ENCODE results near the gene SRRM2. TPM values are rescaled to one million over a fixed set of nuclear protein-coding genes. Genes with fewer than 3 reads are reported as not detected.

Gene SRRM2
- total RNA-seq, 1 experiment from 2014 or later = 746 TPM

- CTCF ChIA-PET = no interaction called here
- 0 out of 2 replicates have a peak, but pooled peaks cover 4% of the 10 kb centered on the region for H3K79me2 ChIP-seq (ENCODE audit: low read depth)
These were observed 38.3 kb upstream of the SRRM2 start for GRCh38 chr16:2713985-2714774.

GRCh38 chr16:2715064-2715463, 37.4 kb upstream of the SRRM2 start:
- Histone ChIP-seq H3K9me2 (ENCODE audit: insufficient read depth) (no peaks in the 10 kb centered on the region), H4K20me1 (ENCODE audit: insufficient read depth) (peaks cover 6% of the 10 kb centered on the region; the same call in 1 of the 2 replicates), H3K27ac (no peak overlapping the region), H3F3A (ENCODE audit: insufficient read depth, low read depth) (peaks cover 15% of the 10 kb centered on the region; the same call in 1 of the 2 replicates), H3K79me2 (ENCODE audit: low read depth) (0 out of 2 replicates have a peak, but pooled peaks cover 4% of the 10 kb centered on the region), H3K36me3 (ENCODE audit: low read depth) (no peaks in the 10 kb centered on the region), H3K4me1 (replicated peaks; ENCODE audit: insufficient read depth) (peaks cover 18% of the 10 kb centered on the region), H3K4me2 (no peak overlapping the region), H3K9me3 (ENCODE audit: insufficient read depth, low read depth) (no peaks in the 10 kb centered on the region), H3K27me3 (ENCODE audit: insufficient read depth, low read depth) (no peaks in the 10 kb centered on the region), H2AFZ (no peak overlapping the region), H3K4me3 (no peak overlapping the region)
- no TSS peak for BruUV-seq (replicated peaks)
- ChIA-PET POLR2A (ENCODE audit: unreplicated experiment) (no interaction called here), CTCF (no interaction called here)
- DNase-seq = no peak
- TF ChIP-seq CTCF (conservative IDR thresholded peaks at IDR 0.05) (no peak), EZH2 (IDR thresholded peaks at IDR 0.05; ENCODE audit: low read depth) (no peak)
- intact Hi-C loops (cut with micrococcal nuclease; ENCODE audit: unreplicated experiment) = no loop called here

More at GRCh38 chr16:2713985-2714774, 38.3 kb upstream of the SRRM2 start:
- POLR2A ChIA-PET (ENCODE audit: unreplicated experiment) = no interaction called here
- no peak for DNase-seq
- peaks cover 6% of the 10 kb centered on the region; the same call in 1 of the 2 replicates for H4K20me1 ChIP-seq (ENCODE audit: insufficient read depth)
- no peak overlapping the region for H2AFZ ChIP-seq
- no peak overlapping the region for H3K4me3 ChIP-seq
- H3K4me2 ChIP-seq = no peak overlapping the region
- H3K27me3 ChIP-seq (ENCODE audit: insufficient read depth, low read depth) = no peaks in the 10 kb centered on the region
- no peak overlapping the region for H3K27ac ChIP-seq
- no peaks in the 10 kb centered on the region for H3K36me3 ChIP-seq (ENCODE audit: low read depth)
- peaks cover 7% of the 10 kb centered on the region; the same call in 1 of the 2 replicates for H3F3A ChIP-seq (ENCODE audit: insufficient read depth, low read depth)
- intact Hi-C loops (cut with micrococcal nuclease; ENCODE audit: unreplicated experiment) = no loop called here
- TF ChIP-seq EZH2 (IDR thresholded peaks at IDR 0.05; ENCODE audit: low read depth) (no peak), CTCF (conservative IDR thresholded peaks at IDR 0.05) (no peak)
- no peaks in the 10 kb centered on the region for H3K9me2 ChIP-seq (ENCODE audit: insufficient read depth)
- no peaks in the 10 kb centered on the region for H3K9me3 ChIP-seq (ENCODE audit: insufficient read depth, low read depth)
- H3K4me1 ChIP-seq (replicated peaks; ENCODE audit: insufficient read depth) = peaks cover 9% of the 10 kb centered on the region
- no TSS peak for BruUV-seq (replicated peaks)

- POLR2A ChIA-PET (ENCODE audit: unreplicated experiment) = no interaction called here
- Histone ChIP-seq H3K4me2 (no peak overlapping the region), H3K9me3 (ENCODE audit: insufficient read depth, low read depth) (no peaks in the 10 kb centered on the region), H3K36me3 (ENCODE audit: low read depth) (no peaks in the 10 kb centered on the region), H3K9me2 (ENCODE audit: insufficient read depth) (no peaks in the 10 kb centered on the region), H3K27ac (no peak overlapping the region), H3F3A (ENCODE audit: insufficient read depth, low read depth) (peaks cover 20% of the 10 kb centered on the region), H2AFZ (no peak overlapping the region), H3K27me3 (ENCODE audit: insufficient read depth, low read depth) (no peaks in the 10 kb centered on the region), H3K4me3 (no peak overlapping the region), H3K4me1 (replicated peaks; ENCODE audit: insufficient read depth) (peaks cover 22% of the 10 kb centered on the region), H3K79me2 (ENCODE audit: low read depth) (0 out of 2 replicates have a peak, but pooled peaks cover 4% of the 10 kb centered on the region), H4K20me1 (ENCODE audit: insufficient read depth) (peaks cover 6% of the 10 kb centered on the region; the same call in 1 of the 2 replicates)
- DNase-seq = no peak
- intact Hi-C loops (cut with micrococcal nuclease; ENCODE audit: unreplicated experiment) = no loop called here
- no TSS peak for BruUV-seq (replicated peaks)
- CTCF ChIA-PET = no interaction called here
- TF ChIP-seq CTCF (conservative IDR thresholded peaks at IDR 0.05) (no peak), EZH2 (IDR thresholded peaks at IDR 0.05; ENCODE audit: low read depth) (no peak)
These were observed 36.9 kb upstream of the SRRM2 start for GRCh38 chr16:2715519-2715918.

Data from PC-9 (cell line).